Keratinocyte (primary cell): ENCODE results near the gene SLC25A36. TPM values are rescaled to one million over a fixed set of nuclear protein-coding genes. Genes with fewer than 3 reads are reported as not detected.

Experiments used
- DNase-seq: peaks from one replicate; pipeline ENCODE4 v3.0.0-alpha.2; 2011; ENCODE audit warnings: low read depth, missing footprints, low spot score
- FAIRE-seq: peaks from 2 replicates; lab custom pipeline; 2011; peaks lifted over from hg19 to GRCh38; lab: Jason Lieb, UNC
- H2AFZ ChIP-seq: 2 replicates; pipeline ENCODE4 v1.6.0; 2012; ENCODE audit warnings: low read length, control low read depth, inconsistent platforms; ENCODE audit not compliant: control insufficient read depth
- H3K27ac ChIP-seq: 2 replicates; pipeline ENCODE4 v1.5.1; 2011; ENCODE audit warnings: low read length; ENCODE audit not compliant: control insufficient read depth, insufficient read depth
- H3K27me3 ChIP-seq: 3 replicates; pipeline ENCODE4 v1.6.0; 2011; ENCODE audit warnings: low read length; ENCODE audit not compliant: control insufficient read depth, insufficient read depth; ENCODE audit errors: extremely low read depth
- H3K36me3 ChIP-seq, 2 experiments: 2 replicates in 1 of 2; 3 replicates in 1 of 2; pipeline ENCODE4 v1.5.1; 2011; ENCODE audit warnings: low read length in 2 of 2, mild to moderate bottlenecking in 1 of 2; ENCODE audit not compliant: control insufficient read depth in 2 of 2, insufficient read depth in 2 of 2; ENCODE audit errors: extremely low read depth in 1 of 2
- H3K4me1 ChIP-seq: 3 replicates; pipeline ENCODE4 v1.5.1; 2011; ENCODE audit warnings: low read length; ENCODE audit not compliant: control insufficient read depth, insufficient read depth; ENCODE audit errors: extremely low read depth
- H3K4me2 ChIP-seq: 3 replicates; pipeline ENCODE4 v1.6.0; 2011; ENCODE audit warnings: low read depth, low read length; ENCODE audit not compliant: control insufficient read depth, insufficient read depth; ENCODE audit errors: extremely low read depth
- H3K4me3 ChIP-seq, 3 experiments: fragments of 200-600 bp in 1 of 3; sonication (generic) in 1 of 3; 2 replicates in 2 of 3; 3 replicates in 1 of 3; pipeline ENCODE4 v1.5.1; 2011 to 2016; ENCODE audit warnings: low read length in 3 of 3, mild to moderate bottlenecking in 3 of 3, control low read depth in 2 of 3, inconsistent platforms in 1 of 3, low read depth in 1 of 3, mixed read lengths in 1 of 3, mixed run types in 1 of 3, moderate library complexity in 1 of 3; ENCODE audit not compliant: control insufficient read depth in 2 of 3, insufficient read depth in 2 of 3; ENCODE audit errors: extremely low read depth in 1 of 3
- H3K79me2 ChIP-seq: 2 replicates; pipeline ENCODE4 v1.6.0; 2012; ENCODE audit warnings: low read length; ENCODE audit not compliant: control insufficient read depth, insufficient read depth
- H3K9ac ChIP-seq: 3 replicates; pipeline ENCODE4 v1.6.0; 2011; ENCODE audit warnings: low read length; ENCODE audit not compliant: control insufficient read depth, insufficient read depth; ENCODE audit errors: extremely low read depth
- H3K9me1 ChIP-seq: 3 replicates; pipeline ENCODE4 v1.6.0; 2011; ENCODE audit warnings: low read length; ENCODE audit not compliant: control insufficient read depth, insufficient read depth; ENCODE audit errors: extremely low read depth
- H3K9me3 ChIP-seq: 2 replicates; pipeline ENCODE4 v1.5.1; 2012; ENCODE audit warnings: low read depth, low read length; ENCODE audit not compliant: control insufficient read depth
- H4K20me1 ChIP-seq: 3 replicates; pipeline ENCODE4 v1.6.0; 2011; ENCODE audit warnings: low read length; ENCODE audit not compliant: control insufficient read depth, insufficient read depth; ENCODE audit errors: extremely low read depth
- EZH2 ChIP-seq: IDR thresholded peaks from one replicate; pipeline ENCODE4 v1.6.1; 2012; ENCODE audit warnings: inconsistent platforms, mild to moderate bottlenecking, low read length, moderate library complexity
- dilution Hi-C: fragments of 300-500 bp; cut with MboI; formaldehyde crosslinking; loops from one replicate; pipeline ENCODE4 v1.7.0; 2020; ENCODE audit warnings: low sequenced_read_pairs; ENCODE audit not compliant: extremely low pct_ligation_motif_present
- polyA plus RNA-seq, 5 experiments: library from polyadenylated mRNA; depleted of rRNA in 3 of 5; stranded (reverse) in 3 of 5; stranded (forward) in 1 of 5; unstranded in 1 of 5; fragments of >200 nt; gene quantifications; 1 replicate in 1 of 5; 2 replicates in 3 of 5; 3 replicates in 1 of 5; pipeline versions ENCODE4 v1.2.1 to v1.2.3, GENCODE V29; 2011 to 2012; ENCODE audit warnings: missing spikeins in 2 of 5, low read depth in 1 of 5, low replicate concordance in 1 of 5
- TF ChIP-seq, protein P1 (sequence below), 3 experiments: IDR thresholded peaks in 1 of 3; conservative IDR thresholded peaks in 1 of 3; optimal IDR thresholded peaks in 1 of 3; 2 replicates in 2 of 3; 3 replicates in 1 of 3; pipeline versions ENCODE3 to v1.5.1; 2011; ENCODE audit warnings: low read length in 3 of 3, mild to moderate bottlenecking in 3 of 3, moderate library complexity in 2 of 3, control low read depth in 1 of 3, inconsistent platforms in 1 of 3; ENCODE audit not compliant: insufficient read depth in 2 of 3; ENCODE audit errors: extremely low read depth in 1 of 3

Gene SLC25A36
- polyA plus RNA-seq, 1 donor (not counting 4 experiments of a cell fraction or from before 2014, with no cell fraction given), result 69.2 TPM

DNA sequence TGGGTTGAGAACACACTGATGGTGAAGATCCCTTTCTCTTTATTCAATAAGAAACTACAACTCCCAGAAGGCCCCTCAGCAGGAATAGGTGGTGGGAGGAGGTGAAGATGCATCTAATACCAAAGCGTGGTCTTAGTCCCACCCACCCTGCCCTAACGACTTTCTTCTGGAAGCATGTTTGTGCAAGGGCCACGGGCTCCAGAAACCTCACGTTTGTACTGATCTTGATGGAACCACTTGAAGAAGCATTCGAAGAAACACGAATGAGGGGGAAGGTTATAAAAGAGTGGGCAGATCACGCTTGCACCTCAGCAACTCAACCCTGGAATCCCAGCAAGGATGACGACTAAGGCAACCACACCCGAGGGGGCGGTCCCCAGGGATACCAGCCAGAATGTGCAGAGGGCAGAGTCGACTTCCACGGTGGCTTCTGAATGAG lies 10.6 kb upstream of the SLC25A36 start:
- FAIRE-seq (no peak), DNase-seq (no peak)
- Histone ChIP-seq H2AFZ (no peak overlapping the region), H3K4me2 (no peak overlapping the region), H3K9ac (no peak overlapping the region), H3K27ac (no peak overlapping the region), H3K9me1 (no peaks in the 10 kb centered on the region), H3K27me3 (no peaks in the 10 kb centered on the region), H3K4me1 (peaks cover 4% of the 10 kb centered on the region), H3K9me3 (no peaks in the 10 kb centered on the region), H4K20me1 (no peaks in the 10 kb centered on the region), H3K36me3 (no peaks in the 10 kb centered on the region), H3K4me3 (no peak overlapping the region), H3K79me2 (no peaks in the 10 kb centered on the region)
- dilution Hi-C loops, result no loop called here
- TF ChIP-seq EZH2, result no peak
- TF ChIP-seq, protein P1, sequence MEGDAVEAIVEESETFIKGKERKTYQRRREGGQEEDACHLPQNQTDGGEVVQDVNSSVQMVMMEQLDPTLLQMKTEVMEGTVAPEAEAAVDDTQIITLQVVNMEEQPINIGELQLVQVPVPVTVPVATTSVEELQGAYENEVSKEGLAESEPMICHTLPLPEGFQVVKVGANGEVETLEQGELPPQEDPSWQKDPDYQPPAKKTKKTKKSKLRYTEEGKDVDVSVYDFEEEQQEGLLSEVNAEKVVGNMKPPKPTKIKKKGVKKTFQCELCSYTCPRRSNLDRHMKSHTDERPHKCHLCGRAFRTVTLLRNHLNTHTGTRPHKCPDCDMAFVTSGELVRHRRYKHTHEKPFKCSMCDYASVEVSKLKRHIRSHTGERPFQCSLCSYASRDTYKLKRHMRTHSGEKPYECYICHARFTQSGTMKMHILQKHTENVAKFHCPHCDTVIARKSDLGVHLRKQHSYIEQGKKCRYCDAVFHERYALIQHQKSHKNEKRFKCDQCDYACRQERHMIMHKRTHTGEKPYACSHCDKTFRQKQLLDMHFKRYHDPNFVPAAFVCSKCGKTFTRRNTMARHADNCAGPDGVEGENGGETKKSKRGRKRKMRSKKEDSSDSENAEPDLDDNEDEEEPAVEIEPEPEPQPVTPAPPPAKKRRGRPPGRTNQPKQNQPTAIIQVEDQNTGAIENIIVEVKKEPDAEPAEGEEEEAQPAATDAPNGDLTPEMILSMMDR (optimal IDR thresholded peaks at IDR 0.05 in 1 of 3, IDR thresholded peaks at IDR 0.05 in 1 of 3, conservative IDR thresholded peaks at IDR 0.05 in 1 of 3; ENCODE audit: extremely low read depth in 1 of 3, insufficient read depth in 2 of 3, low read length in 3 of 3), result no peak

DNA sequence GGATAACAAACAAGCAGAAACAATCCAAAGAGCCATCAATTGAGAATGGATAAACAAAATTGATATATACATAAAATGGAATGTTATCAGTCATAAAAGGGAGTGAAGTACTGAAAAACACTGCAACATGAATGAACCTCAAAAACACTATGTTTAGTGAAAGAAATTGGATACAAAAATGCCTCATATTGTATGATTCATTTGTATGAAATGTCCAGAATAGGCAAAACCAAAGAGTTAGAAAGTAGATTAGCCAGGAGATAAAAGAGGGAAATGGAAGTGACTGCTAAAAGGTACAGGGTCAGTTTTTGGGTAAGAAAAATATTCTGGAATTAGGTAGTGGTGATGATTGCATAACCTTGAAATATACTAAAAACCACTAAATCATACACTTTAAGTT lies 9.8 kb upstream of the SLC25A36 start:
- Histone ChIP-seq H3K27ac (no peak overlapping the region), H3K27me3 (no peaks in the 10 kb centered on the region), H3K4me1 (peaks cover 4% of the 10 kb centered on the region), H3K9me1 (no peaks in the 10 kb centered on the region), H3K9me3 (no peaks in the 10 kb centered on the region), H3K9ac (no peak overlapping the region), H2AFZ (no peak overlapping the region), H4K20me1 (no peaks in the 10 kb centered on the region), H3K4me2 (no peak overlapping the region), H3K79me2 (no peaks in the 10 kb centered on the region), H3K4me3 (no peak overlapping the region), H3K36me3 (no peaks in the 10 kb centered on the region)
- FAIRE-seq, result no peak
- TF ChIP-seq, protein P1 (optimal IDR thresholded peaks at IDR 0.05 in 1 of 3, IDR thresholded peaks at IDR 0.05 in 1 of 3, conservative IDR thresholded peaks at IDR 0.05 in 1 of 3; ENCODE audit: extremely low read depth in 1 of 3, insufficient read depth in 2 of 3, low read length in 3 of 3), result no peak
- dilution Hi-C loops, result no loop called here
- no peak for DNase-seq
